ENCODE measurements around the gene DENND1C. TPM values are rescaled to one million over a fixed set of nuclear protein-coding genes. Genes with fewer than 3 reads are reported as not detected.
A peak's percentile ranks its signal among the peaks of the same experiment; 100 is the strongest.

DENND1C gene
- total RNA-seq, 2 donors from 2014 or later = 64.3 to 73.2 TPM

DNA sequence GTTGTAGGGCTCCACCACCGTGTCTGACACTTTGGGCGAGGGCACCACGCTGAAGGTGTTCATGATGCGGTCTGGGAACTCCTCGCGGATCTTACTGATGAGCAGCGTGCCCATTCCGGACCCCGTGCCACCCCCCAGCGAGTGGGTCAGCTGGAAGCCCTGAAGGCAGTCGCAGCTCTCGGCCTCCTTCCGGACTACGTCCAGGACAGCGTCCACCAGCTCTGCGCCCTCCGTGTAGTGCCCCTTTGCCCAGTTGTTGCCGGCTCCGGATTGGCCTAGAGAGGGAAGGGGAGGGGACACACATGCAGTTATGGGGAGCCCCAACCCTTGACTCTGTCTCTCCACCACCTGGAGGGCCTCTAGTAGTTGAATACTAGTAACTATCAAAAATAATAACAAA is 14.4 kb upstream of the DENND1C start:
- no peak for ATAC-seq (replicated peaks)
- peaks cover 3% of the 10 kb centered on the region for H3K9me3 Mint-ChIP-seq
- peaks cover 9% of the 10 kb centered on the region for H3K4me1 Mint-ChIP-seq
- H3K36me3 Mint-ChIP-seq (ENCODE audit: low read depth) = no peaks in the 10 kb centered on the region
- H3K27ac Mint-ChIP-seq = no peak overlapping the region
- no peak overlapping the region for H3K4me3 Mint-ChIP-seq
- peaks cover 3% of the 10 kb centered on the region for H3K27me3 Mint-ChIP-seq

DNA sequence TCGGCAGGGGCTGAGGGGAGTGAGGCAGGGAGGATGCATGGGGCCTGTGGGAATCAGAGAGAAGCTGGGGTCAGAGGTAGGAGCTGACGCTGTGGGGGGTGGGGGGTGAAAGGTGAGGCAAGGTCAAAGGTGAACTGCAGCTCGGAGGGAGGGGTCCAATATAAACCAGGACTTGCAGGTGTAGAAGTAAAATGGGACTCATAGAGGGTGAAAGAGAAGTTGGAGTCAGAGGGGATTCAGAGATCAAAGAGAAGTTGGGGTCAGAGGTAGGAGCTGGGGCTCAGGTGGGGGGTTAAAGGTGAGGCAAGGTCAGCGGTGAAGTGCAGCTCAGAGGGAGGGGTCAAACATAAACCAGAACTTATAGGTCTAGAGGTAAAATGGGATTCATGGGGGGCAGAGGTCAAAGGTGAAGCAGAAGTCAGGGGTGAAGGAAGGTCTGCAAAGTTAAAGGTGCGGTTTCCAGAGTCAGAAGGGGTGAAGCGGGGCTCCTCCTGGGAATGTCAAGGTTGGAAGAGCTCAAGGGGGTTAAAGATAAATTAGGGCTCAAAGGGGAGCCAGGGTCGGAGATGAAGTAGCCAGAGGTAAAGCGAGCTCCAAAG is 12.9 kb upstream of the DENND1C start:
- ATAC-seq (replicated peaks) = no peak
- peaks cover 18% of the 10 kb centered on the region for H3K4me1 Mint-ChIP-seq

DNA sequence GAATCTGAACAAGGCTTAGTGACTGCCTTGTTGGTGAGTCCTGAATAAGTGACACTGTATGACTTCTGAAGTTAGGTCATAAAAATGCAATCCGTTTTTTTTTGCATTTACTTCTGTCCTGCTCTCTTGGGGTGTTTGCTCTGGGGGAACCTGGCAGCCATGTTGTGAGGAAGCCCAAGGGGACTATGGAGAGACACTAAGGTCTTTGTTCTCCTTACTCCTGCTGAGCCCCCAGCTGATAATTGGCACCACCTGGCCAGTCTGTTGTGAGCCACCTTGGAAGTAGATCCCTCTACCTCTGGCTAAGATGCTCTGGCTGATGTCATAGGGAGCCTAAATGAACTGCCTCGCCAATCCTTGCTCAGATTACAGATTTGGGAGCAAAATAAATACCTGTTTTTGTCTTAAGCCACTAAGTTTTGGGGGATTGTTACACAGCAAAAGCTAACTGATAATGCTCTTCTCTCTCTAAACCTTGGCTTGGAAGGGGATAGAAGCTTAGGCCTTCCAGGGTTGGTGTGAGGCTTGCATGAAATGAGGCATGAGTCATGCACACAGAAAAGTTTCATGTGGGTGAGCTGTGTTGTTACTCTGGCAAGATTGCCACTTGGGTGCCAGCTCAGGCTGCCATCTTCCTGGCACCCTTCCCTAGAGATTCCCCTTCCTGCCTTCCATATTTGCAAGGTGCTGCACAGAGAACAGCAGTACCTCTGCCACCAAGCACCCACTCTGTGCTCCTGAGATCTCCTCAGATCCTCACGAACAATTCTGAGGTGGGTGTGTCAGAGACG is 10.4 kb upstream of the DENND1C start:
- H3K4me1 Mint-ChIP-seq = peaks cover 23% of the 10 kb centered on the region
- peak; percentile 61 for ATAC-seq (replicated peaks)
- peaks cover 3% of the 10 kb centered on the region for H3K9me3 Mint-ChIP-seq
- no peaks in the 10 kb centered on the region for H3K27me3 Mint-ChIP-seq
- H3K27ac Mint-ChIP-seq = no peak overlapping the region
- H3K36me3 Mint-ChIP-seq (ENCODE audit: low read depth) = no peaks in the 10 kb centered on the region
- no peak overlapping the region for H3K4me3 Mint-ChIP-seq

More for the DNA sequence above, 12.9 kb upstream of the DENND1C start:
- Mint-ChIP-seq H3K27me3 (peaks cover 3% of the 10 kb centered on the region), H3K27ac (no peak overlapping the region), H3K4me3 (no peak overlapping the region), H3K9me3 (peaks cover 3% of the 10 kb centered on the region), H3K36me3 (ENCODE audit: low read depth) (no peaks in the 10 kb centered on the region)

DNA sequence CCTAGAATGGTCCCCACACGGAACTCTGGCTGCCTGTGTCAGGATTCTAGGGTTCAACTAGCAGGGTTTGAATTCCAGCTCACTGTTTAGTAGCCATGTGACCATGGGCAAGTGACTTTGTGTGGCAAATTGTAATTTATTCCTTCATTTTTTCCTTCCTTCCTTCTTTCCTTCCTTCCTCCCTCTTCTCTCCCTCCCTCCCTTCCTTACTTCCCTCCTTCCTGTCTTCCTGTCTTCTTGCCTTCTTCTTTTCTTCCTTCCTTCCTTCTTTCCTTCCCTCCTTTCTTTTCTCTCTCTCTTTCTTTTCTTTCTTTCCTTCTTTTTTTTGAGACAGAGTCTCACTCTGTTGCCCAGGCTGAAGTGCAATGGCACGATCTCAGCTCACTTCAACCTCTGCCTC is 8.5 kb upstream of the DENND1C start:
- ATAC-seq (replicated peaks) = no peak
- Mint-ChIP-seq H3K27me3 (no peaks in the 10 kb centered on the region), H3K36me3 (ENCODE audit: low read depth) (no peaks in the 10 kb centered on the region), H3K4me3 (peak overlapping the region; percentile 83), H3K9me3 (peaks cover 3% of the 10 kb centered on the region), H3K27ac (peak overlapping the region; percentile 77), H3K4me1 (peaks cover 23% of the 10 kb centered on the region)

DNA sequence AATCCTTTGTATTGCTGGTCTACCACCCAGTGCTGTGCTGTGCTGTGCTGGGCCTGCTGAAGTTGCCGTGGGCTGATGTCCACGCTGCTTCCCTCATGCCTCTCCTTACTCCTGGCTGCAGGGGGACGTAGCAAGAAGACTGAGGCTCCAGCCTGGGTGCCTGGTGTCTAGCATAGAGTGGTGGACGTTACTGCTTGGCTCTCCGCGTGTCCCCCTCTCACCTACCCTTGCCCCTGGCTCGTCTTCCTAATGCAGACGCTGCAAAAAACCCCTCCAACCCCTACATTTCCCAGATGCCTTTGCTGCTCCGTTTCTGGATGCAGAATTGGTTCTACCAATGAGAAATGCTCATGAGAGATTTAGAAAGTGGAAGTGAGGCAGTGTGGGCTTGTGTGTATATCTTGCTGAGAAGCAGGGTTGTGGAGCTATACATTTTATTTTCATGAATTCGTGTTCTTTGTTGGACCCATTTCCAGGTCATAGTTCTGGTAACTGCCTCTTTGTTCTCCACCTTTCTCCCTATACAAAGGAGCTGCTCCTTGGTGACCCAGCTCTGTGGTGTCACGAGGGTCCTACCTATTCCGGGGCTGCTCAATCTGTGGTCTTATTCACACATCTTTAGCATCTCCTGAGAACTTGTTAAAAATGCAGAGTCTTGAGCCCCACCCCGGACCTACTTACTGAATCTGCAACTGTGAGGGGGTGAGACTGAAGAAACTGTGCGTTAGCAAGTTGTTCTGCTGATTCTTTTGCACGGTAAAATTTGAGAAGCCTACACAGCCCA is 7.9 kb upstream of the DENND1C start:
- peak overlapping the region; percentile 83 for H3K4me3 Mint-ChIP-seq
- ATAC-seq (replicated peaks) = peak; percentile 89
- H3K27ac Mint-ChIP-seq = peak overlapping the region; percentile 77
- H3K27me3 Mint-ChIP-seq = no peaks in the 10 kb centered on the region
- H3K36me3 Mint-ChIP-seq (ENCODE audit: low read depth) = no peaks in the 10 kb centered on the region
- peaks cover 3% of the 10 kb centered on the region for H3K9me3 Mint-ChIP-seq
- H3K4me1 Mint-ChIP-seq = peaks cover 23% of the 10 kb centered on the region

DNA sequence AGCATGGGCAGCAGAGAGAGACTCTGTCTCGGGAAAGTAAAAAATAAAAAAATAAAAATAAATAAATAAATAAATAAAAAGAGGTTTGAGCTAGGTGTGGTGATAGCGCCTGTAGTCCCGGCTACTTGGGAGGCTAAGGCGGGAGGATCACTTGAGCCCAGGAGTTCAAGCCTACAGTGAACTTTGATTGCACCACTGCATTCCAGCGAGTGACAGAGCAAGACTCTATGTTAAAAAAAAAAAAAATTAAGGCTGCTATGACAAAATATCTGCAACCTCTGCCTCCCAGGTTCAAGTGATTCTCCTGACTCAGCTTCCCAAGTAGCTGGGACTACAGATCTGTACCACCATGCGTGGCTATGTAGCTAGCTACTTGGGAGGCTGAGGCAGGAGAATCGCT is 3.2 kb upstream of the DENND1C start:
- Mint-ChIP-seq H3K27ac (no peak overlapping the region), H3K9me3 (no peaks in the 10 kb centered on the region), H3K36me3 (ENCODE audit: low read depth) (peaks cover 4% of the 10 kb centered on the region), H3K4me1 (peaks cover 23% of the 10 kb centered on the region), H3K4me3 (no peak overlapping the region), H3K27me3 (no peaks in the 10 kb centered on the region)
- ATAC-seq (replicated peaks) = no peak

DNA sequence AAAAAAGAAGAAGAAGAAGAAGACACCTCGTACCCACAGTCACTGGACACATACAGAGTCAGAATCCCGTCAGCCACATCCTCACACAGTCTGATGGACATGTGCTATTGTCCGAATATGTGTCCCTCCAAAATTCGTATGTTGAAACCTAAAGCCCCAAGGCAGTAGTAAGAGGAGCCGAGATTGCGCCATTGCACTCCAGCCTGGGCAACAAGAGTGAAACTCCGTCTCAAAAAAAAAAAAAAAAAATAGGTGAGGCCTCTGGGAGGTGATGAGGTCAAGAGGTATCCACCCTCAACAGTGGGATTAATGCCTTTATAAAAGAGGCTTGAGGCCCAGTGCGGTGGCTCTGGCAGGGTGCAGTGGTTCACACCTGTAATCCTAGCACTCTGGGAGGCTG is 2.6 kb upstream of the DENND1C start:
- Mint-ChIP-seq H3K27me3 (no peaks in the 10 kb centered on the region), H3K36me3 (ENCODE audit: low read depth) (peaks cover 4% of the 10 kb centered on the region), H3K4me3 (no peak overlapping the region), H3K9me3 (no peaks in the 10 kb centered on the region), H3K27ac (no peak overlapping the region), H3K4me1 (peaks cover 18% of the 10 kb centered on the region)
- ATAC-seq (replicated peaks) = no peak

DNA sequence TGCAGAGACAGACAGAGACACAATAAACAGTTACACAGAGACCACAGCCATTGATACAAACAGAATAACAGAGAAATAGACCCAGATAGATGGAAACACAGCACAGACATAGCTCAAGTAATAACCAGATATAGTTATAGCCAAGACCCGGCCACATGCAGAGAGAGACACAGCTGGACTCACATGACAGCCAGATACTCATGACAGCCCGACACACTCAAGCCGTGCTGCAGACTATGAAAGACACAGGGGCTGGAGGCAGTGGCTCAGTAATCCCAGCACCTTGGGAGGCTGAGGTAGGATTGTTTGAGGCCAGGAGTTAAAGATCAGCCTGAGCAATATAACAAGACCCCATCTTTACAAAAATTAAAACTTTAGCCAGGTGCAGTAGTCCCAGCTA is 1.6 kb upstream of the DENND1C start:
- no peak overlapping the region for H3K4me3 Mint-ChIP-seq
- no peak overlapping the region for H3K27ac Mint-ChIP-seq
- no peak for ATAC-seq (replicated peaks)
- H3K9me3 Mint-ChIP-seq = no peaks in the 10 kb centered on the region
- H3K27me3 Mint-ChIP-seq = no peaks in the 10 kb centered on the region
- H3K4me1 Mint-ChIP-seq = peaks cover 17% of the 10 kb centered on the region
- peaks cover 4% of the 10 kb centered on the region for H3K36me3 Mint-ChIP-seq (ENCODE audit: low read depth)

DNA sequence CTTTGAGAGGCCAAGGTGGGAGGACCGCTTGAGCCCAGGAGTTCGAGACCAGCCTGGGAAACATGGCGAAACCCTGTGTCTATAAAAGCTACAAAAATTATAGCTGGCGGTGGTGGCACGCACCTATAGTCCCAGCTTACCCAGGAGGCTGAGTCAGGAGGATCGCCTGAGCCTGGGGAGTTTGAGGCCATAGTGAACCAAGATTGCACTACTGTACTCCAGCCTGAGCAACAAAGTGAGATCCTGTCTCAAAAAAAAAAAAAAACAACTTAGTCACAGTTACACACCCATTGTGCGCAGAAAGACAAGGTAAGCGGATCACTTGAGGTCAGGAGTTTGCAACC is 728 bp upstream of the DENND1C start:
- Mint-ChIP-seq H3K36me3 (ENCODE audit: low read depth) (peaks cover 4% of the 10 kb centered on the region), H3K27me3 (no peaks in the 10 kb centered on the region), H3K4me3 (peak overlapping the region; percentile 80), H3K27ac (peak overlapping the region; percentile 89), H3K4me1 (peaks cover 17% of the 10 kb centered on the region), H3K9me3 (no peaks in the 10 kb centered on the region)
- peak; percentile 20 for ATAC-seq (replicated peaks)

DNA sequence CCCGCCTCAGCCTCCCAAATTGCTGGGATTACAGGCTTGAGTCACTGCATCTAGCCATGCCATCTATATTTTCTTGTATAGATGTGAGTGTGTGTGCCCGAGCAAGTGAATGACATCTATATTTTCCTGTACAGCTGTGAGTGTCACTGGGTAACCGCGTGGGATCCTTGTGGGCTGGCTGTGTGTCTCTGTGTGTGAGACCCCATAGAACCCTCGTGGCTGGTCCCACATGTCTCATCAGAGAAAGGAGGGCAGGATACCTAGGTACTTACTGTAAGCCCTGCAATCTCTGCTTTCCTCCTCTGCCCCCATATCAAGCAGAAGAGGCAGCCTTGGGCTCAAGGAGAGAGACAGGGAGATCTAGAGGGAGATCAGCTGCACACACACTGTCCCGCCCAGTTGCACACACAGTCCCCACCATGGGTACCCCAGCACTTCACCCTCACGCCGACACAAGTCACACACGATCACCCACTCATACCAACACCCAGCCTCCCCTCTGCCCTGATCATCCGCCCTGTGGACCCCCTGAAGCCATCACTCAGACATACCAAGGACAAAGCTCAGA is 655 bp downstream of the DENND1C start:
- Mint-ChIP-seq H3K27me3 (no peaks in the 10 kb centered on the region), H3K27ac (peak overlapping the region; percentile 89), H3K36me3 (ENCODE audit: low read depth) (peaks cover 15% of the 10 kb centered on the region), H3K9me3 (no peaks in the 10 kb centered on the region), H3K4me3 (peak overlapping the region; percentile 80), H3K4me1 (peaks cover 17% of the 10 kb centered on the region)
- peak; percentile 35 for ATAC-seq (replicated peaks)

DNA sequence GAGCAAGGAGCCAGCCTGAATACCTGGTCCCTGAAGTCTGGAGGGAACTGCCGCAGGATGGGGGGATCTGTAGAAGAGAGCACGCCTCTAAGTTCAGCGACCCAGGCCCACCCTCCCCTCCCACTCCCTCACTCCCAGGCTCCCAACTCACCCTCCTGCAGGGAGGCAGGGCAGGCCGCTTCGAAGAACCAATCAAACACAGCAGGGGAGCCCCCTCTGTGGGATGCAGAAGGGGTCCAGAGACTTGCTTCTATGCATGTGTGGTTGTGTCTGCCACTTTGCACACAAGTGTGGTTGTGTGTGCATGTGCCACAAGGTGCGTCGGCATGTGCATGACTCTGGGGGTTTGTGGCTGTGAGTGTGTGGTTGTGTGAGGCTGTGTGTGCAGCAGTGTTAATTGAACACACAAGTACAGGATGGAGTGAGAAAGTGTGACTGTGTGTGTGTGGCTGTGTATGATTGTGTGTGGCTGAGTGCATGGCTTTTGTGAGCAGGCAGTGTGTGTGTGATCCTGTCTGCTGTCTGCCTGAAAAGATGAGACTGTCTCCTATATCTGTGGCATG is 1.7 kb downstream of the DENND1C start:
- peak overlapping the region; percentile 89 for H3K27ac Mint-ChIP-seq
- H3K36me3 Mint-ChIP-seq (ENCODE audit: low read depth) = peaks cover 16% of the 10 kb centered on the region
- H3K4me3 Mint-ChIP-seq = peak overlapping the region; percentile 80

DNA sequence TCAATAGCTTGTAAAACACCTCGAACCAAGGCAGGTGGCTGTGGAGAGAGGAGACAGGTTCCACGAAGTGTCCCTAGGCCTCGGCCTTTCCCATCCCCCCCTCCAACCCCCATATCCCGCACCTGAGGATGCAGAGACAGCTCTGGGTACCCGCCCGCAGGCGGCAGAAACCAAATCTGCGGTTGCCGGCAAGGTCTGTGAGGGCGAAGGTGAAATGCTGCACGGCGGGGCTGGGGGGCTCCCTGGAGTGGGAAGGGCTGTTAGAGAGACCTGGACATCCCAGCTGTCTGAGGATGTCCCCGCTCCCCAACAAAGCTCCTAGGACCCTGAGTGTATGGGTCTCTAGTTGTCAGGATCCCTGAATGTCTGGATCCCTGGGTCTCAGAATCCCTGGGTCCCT is 2.8 kb downstream of the DENND1C start:
- no peak for ATAC-seq (replicated peaks)
- Mint-ChIP-seq H3K4me3 (no peak overlapping the region), H3K27me3 (no peaks in the 10 kb centered on the region), H3K27ac (no peak overlapping the region), H3K4me1 (peaks cover 17% of the 10 kb centered on the region), H3K36me3 (ENCODE audit: low read depth) (peaks cover 23% of the 10 kb centered on the region), H3K9me3 (no peaks in the 10 kb centered on the region)

More for the DNA sequence above, 1.7 kb downstream of the DENND1C start:
- H3K9me3 Mint-ChIP-seq = no peaks in the 10 kb centered on the region
- ATAC-seq (replicated peaks) = no peak
- H3K27me3 Mint-ChIP-seq = no peaks in the 10 kb centered on the region
- H3K4me1 Mint-ChIP-seq = peaks cover 17% of the 10 kb centered on the region

DNA sequence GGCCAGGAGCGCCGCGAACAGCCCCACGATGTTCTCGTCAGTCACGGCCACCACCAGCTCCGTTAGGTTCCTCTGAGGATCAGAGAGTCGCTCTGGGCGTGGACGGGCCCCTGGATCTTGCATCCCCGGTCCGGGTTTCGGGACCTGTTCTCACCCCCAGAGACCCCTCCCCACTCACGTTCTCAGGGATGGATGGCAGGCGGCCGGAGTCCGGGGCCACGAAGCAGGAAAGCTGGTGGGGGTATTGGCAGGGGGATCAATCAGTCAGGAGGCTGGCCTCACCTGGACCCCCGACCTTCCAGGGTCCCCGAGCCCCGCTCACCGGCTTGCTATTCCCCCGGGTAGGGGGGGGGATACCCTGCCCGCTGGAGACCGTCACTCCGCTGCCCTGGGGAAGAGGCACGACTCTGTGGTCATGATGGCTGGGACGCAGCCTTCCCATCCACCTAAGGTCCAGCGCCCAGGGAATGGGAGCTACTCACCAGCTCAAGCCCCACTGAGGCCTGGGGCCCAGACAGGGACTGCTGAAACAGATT is 4.6 kb downstream of the DENND1C start:
- Mint-ChIP-seq H3K9me3 (no peaks in the 10 kb centered on the region), H3K36me3 (ENCODE audit: low read depth) (peaks cover 39% of the 10 kb centered on the region), H3K27me3 (no peaks in the 10 kb centered on the region), H3K4me1 (peaks cover 13% of the 10 kb centered on the region), H3K27ac (no peak overlapping the region), H3K4me3 (no peak overlapping the region)
- ATAC-seq (replicated peaks) = no peak
